HG02840 (cell line): ENCODE measurements around the gene MLLT10.
"Not testable (repeated sequence)": the region's sequence is repeated elsewhere in the genome, so short reads cannot be mapped to it uniquely, and the experiment has no call there.

Source experiments
- ATAC-seq: cut with Tn5 transposase; IDR thresholded peaks from one replicate; pipeline ENCODE4 v1.9.1; 2021; ENCODE audit warnings: mild to moderate bottlenecking, moderate library complexity, moderate number of reproducible peaks; ENCODE audit not compliant: unreplicated experiment, low FRiP score

MLLT10 gene

DNA sequence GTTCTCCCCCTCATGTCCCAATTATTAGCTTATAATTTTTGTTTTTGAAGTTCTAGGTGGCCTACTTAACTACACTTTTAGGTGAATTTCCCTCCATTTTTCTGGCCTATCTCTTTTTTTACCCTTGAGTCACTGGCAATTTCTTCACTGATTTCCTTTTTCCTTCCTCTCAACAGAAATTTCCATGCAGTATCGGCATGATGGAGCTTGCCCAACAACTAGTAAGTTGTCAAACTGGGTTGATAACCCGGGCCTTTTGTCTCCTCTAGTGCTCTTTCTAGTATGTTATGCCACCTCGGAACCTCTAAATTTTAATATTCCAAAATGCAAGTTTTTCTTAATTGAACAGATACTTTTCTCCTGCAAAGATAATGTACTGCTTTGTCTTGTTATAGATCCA is 147.1 kb downstream of the MLLT10 start:
- ATAC-seq: no peak

DNA sequence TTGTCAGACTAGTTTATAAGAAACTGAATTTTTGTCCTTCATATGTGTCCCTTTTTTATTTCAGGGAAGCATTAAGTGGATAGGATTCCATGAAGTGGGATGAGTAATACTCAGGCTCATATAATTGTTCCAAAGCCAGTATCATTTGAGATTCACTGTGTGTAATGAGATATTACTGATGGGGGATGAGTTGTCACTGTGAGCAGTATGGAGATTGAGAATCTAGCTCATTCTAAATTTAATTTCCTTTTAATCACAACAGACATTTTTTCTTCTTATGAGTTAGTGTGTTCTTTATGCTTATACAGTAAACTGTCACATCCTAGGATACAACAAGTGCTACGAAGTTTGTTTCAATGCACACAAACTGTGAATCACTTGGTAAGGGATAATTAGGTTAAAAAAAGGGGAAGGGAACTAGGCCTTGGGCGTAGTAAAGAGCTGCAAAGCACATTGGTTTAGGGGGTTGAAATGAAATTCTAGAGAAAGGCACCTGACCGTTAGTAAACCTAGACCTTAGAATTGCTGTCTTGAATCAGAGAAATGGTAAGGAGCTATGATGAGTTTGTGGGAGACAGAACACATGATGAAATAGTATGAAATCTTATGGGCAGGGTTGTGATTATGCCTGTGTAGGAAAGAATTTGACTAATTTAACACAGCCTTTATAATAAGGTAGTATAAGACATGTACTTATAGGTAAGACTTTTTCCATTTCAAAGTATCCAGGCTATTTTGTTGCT is 153.4 kb downstream of the MLLT10 start:
- ATAC-seq: no peak

DNA sequence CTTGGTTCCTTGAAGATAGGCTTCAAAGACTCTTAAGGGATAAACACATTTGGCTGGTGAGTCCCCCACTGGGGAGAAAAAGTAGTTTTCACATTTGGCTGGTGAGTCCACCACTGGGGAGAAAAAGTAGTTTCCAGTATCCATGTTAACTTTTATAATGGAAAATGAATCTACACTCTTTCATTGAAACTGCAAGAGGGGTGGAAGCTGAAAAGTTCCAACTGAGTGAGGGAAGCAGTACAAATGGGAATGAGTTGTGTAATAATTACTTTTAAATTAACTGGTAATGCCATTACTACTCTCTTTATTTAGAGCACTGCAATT is 153.9 kb downstream of the MLLT10 start:
- no peak for ATAC-seq

DNA sequence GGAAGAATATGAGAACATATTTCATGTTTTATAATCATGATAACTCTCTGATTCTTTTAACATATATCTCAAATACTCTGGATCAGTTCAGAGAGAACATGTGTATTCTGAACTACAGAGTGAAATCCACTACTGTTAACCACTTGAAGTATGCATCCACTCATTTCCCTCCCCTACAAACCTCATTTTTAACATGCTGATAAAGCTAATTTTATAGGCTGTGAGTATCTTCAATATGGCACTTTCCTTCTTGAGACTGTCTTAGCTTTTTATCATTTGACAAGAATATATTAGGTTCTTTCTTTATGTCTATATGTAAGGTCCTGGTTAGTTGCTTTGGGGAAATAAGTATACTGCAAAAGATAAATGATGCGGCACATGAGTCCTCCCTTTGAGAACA is 154.8 kb downstream of the MLLT10 start:
- ATAC-seq: no peak

DNA sequence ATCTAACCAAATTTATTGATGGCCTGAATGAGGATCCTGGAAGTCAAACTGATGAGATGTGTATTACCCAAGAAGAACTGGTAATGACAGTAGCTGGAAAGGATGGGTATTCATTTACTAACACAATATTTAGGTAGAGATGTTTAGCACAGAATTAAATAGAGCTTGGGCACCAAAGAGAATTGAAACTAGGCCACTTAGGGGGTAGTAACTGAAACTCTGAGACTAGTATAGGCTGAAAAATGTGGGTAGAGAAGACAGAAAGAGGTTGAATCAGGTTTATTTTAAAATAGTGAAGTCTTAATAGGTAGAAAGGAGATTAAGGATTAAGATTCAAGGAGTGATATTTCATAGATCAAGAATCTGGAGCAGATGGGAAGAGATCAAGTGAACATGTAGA is 155.8 kb downstream of the MLLT10 start:
- no peak for ATAC-seq

DNA sequence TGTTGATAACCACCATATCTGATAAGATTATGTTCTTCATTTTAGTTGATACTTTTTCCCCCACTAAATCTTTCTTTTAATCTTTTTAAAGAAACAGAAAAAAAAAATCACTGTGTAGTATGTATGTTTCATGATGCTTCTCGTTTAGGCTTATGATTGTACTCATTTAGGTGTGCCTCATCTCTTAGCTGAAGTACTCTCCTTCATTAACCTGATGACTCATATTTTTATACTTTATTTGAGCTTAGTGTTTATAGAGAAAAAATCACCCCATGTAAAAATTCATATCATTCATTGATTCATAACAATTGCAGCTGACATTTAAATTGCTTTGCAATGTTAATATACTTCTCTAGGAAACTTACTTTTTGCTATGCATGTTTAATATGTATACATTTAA is 158.9 kb downstream of the MLLT10 start:
- ATAC-seq: no peak

DNA sequence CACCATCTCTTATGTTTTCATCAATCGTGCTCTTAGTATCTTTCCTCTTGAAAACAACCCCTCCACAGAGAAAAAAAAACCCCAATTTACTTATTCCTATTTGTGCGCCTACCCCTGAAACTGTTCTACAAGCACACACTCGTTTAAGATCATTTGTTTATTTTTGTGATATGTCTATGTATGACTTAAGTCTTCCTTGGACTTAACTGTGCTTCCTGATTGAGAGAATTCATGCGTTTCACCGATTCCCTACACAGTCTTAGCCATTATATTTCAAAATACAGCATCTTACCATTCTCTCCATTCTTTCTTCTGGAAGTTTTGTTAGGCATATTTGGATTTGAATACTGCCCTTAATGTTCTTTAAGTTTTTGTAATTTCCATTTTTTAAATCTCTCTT is 159.4 kb downstream of the MLLT10 start:
- ATAC-seq: no peak

DNA sequence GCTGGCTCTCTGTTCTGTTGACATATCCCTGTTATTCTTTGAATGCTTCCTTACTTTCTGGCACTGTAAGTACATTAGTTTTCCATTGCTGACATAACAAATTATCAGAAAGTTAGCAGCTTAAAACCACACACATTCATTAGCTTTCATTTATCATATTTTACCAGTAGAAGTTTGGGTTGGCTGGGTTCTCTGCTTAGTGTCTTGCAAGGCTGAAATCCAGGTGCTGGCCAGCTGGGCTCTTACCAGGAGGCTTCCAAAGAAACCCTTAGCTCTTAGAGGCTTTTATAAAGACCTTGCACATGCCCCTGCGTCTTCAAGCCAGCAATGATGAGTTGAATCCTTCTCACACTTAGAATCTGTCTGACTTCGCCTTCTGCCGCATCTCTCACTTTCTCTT is 160.6 kb downstream of the MLLT10 start:
- no peak for ATAC-seq

DNA sequence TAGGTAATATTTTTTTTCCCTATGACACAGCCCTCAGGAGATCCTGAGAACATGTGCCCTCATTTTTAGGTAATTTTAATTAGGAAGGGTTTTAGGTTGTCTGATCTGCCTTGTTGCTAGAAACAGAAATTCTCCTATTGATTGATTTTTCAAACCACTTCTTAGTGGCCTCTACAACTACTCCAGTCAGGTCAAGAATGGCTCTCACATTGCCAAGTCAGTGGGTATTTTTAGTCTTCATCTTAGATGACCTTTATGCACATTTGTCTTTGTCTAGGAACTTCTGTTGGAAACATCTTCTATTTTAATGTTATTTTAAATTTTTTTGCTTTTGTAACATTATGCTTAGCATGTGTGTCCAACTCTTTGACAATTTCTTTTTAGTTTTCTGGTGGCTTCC is 162.3 kb downstream of the MLLT10 start:
- ATAC-seq: no peak

DNA sequence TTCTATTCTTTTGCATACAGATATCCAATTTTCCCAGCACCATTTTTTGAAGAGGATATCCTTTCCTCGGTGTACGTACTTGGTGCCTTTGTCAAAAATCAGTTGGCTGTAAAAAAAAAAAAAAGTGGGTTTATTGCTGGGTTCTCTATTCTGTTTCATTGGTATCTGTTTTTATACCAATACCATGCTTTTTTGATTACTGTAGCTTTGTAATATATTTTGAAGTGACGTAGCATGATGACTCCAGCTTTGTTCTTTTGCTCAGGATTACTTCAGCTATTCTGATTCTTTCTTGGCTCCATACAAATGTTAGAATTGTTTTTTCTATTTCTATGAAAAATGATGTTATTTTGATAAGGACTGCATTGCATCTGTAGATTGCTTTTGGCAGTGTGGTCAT is 165.5 kb downstream of the MLLT10 start:
- no peak for ATAC-seq

DNA sequence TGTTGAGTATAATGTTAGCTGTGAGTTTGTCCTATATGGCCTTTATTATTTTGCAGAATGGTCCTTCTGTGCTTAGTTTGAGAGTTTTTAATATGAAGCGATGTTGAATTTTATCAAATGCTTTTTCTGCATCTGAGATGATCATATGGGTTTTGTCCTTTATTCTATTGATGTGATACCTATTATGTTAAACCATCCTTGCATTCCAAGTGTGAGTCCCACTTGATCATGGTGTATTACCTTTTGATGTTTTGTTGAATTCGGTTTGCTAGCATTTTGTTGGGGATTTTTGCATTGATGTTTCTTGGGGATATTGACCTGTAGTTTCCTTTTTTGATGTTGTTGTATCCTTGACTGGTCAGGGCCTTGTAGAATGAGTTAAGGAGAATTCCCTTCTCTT is 166.4 kb downstream of the MLLT10 start:
- ATAC-seq: no peak

DNA sequence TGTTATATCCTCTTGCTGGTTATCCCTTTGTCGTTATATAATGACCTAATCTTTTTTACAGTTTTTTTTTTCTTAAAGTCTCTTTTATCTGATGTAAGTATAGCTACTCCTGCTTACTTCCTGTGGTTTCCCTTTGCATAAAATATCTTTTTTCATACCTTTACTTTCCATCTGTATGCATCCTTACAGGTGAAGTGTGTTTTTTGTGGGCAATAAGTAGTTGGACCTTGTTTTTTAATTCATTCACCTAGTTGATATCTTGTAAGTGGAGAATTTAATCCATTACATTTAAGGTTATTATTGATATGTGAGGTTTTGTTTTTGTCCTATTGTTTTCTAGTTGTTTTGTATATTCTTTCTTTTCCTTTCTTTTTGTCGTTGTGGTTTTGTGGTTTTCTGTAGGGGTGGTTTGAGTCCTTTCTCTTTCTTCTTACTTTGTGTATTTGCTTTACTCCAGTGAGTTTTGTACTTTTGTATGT is 168.6 kb downstream of the MLLT10 start:
- ATAC-seq: peak; percentile 69

DNA sequence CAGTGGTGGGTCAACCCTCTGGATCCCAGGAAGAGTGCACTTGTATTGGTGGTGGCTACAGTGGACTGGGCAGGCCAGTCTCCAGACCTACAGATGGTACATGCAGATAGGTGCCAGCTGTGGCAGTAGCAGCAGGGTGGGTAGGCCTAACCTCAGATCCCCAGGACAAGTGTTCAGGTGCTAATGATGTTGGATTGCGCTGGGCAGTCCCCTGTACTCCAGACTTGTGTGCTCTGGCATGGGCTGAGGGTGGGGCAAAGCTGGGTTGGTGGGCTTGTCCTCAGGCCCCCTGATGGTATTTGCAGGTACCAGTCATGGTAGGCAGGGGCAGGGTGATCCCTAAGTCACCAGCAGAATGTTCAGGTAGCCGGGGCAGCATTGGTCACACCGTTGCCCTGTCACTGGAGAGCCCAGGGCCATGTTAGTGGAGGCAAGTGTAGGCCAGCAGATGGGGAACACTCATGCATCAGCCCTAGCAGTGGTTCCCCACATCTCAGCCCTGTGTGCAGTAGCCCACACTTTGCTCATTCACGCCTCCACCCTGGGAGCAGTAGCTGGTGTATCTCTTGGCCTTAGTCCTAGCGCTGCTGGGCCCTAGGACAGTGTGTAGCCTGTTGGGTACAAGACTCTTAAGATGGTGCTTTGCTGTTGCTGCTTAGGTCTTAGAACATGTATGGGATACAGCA is 171.3 kb downstream of the MLLT10 start:
- ATAC-seq: no peak

DNA sequence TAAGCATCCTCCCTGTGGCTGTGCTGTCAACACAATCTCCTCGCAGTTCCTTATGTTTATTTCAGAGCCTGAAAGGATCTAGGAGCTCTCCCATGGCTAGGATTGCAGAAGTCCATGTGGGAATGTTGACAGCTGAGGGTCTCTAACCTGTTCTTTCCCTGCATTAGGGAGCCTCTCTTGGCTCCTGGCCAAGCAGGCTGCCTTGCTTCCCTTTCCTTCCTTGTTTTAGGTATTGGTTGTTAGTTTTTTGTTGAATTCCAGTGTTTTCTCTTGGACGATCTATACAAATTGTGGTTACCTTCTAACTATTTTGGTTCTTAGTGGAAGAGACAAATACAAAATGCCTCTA is 171.8 kb downstream of the MLLT10 start:
- no peak for ATAC-seq

DNA sequence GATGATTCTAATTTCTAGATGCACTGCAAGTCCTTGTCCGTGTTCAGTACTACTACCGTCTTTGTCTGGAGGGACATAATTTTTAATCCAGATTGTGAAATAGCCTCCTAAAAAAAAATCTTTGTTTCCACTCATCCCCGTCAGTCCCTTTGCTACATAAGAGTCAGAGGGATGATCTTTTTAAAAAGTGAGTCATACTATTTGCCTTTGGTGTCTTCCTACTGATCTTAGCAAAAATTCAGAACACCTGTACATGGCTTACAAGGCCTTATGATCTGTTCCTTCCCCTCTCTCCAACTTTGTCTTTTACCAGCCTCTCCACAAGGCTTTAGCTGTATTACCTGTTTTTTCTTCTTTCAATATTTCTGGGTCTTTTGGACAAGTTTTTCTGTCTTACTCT is 173.5 kb downstream of the MLLT10 start:
- ATAC-seq: no peak

DNA sequence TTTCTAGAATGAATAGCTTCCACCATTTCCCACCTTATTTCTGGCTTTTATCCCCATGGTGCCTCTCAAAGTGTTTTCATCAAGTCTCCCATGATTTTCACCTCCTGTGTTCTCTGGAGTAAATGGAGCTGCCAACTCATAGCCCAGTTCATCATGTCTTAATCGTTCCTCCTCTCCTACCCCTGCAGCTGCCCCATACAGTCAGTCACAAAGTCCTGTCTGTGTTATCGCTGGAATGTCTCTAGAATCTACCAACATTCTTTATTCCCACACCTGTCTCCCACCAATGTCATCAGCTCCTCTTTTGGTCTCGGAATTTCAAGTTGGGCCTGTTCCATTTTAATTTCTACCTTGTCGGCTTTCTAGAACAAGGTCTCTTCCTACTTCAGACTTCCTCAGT is 178.9 kb downstream of the MLLT10 start:
- ATAC-seq: no peak

DNA sequence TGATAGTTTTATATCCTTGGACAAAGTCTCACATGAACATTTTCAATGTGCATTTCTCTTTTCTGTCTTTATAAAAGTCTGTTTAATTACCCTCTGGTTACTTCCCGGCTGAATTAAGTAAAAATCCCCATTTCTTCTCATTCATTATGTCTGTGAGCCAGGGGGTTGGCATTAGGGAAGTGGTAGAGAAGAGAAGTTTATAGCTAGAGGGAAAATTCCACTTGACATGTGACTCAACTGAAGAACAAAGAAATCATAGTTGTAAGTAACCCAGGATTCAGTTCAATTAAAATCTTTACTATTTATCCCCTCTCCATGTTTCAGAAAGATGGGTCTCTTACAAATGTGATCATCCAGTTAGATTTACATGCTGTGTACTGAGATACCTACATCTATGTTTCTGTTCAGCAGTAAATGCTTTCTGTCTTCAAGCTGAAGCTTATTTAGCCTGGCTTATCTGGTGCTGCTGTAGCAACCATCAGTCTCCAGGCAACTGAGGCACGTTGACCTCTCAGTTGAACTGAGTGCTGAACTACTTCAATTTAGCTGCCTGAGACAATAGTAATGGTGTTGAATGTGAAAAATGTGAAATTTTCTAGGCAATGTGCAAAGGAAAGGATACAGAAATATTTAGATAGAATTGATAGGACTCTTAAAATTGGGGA is 181.6 kb downstream of the MLLT10 start:
- ATAC-seq: no peak

DNA sequence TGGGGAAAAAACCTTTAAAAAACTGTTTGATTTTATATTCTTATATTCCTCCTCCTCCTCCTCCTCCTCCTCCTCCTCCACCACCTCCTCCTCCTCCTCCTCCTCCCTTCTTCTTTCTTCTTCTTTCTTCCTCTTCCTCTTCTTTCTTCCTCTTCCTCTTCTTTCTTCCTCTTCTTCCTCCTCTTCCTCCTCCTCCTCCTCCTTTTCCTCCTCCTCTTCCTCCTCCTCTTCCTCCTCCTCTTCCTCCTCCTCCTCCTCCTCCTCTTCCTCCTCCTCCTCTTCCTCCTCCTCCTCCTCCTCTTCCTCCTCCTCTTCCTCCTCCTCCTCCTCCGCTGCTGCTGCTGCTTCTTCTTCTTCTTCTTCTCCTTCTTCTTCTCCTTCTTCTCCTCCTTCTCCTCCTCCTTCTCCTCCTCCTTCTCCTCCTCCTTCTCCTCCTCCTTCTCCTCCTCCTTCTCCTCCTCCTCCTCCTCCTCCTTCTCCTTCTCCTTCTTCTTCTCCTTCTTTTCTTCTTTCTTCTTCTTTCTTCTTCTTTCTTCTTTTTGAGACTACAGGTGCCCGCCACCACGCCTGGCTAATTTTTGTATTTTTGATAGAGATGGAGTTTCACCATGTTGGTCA is 183.5 kb downstream of the MLLT10 start:
- ATAC-seq: not testable (repeated sequence)

DNA sequence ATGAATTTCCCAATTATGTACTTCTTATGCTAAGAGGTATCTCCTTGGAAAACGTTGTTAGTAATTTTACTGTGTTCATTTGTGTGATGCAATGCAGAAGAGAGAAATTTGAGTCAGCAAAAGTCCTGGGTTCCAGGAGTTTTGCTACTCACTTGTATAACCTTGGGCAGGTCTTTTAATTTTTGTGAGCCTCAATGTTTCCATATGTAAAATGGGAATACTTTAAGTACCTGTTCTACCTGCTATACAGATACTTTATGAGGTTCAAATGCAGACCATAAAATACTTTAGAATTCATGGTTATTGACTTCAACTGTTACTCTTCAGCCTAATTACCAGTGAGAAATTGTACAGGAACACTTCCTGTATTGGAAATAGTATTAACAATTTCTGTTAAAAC is 185.5 kb downstream of the MLLT10 start:
- no peak for ATAC-seq

DNA sequence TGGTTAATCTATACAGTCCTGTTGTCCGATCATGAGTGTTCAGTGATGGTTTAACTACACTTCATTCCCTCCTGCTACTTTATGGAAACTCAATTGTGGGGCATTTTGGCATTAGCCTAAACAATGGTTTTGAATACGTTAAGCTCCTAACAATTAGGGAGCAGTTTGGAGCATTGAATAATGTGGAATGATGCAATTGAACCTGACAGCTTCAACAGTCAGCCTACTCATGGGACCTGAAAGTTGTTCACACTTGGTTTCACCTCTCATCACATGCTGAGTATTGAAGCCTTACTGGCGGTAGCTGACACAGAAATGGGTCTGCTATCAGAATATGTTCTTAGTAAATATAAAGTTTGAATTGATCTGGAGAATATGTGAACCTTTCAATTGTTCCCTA is 186.1 kb downstream of the MLLT10 start:
- no peak for ATAC-seq

DNA sequence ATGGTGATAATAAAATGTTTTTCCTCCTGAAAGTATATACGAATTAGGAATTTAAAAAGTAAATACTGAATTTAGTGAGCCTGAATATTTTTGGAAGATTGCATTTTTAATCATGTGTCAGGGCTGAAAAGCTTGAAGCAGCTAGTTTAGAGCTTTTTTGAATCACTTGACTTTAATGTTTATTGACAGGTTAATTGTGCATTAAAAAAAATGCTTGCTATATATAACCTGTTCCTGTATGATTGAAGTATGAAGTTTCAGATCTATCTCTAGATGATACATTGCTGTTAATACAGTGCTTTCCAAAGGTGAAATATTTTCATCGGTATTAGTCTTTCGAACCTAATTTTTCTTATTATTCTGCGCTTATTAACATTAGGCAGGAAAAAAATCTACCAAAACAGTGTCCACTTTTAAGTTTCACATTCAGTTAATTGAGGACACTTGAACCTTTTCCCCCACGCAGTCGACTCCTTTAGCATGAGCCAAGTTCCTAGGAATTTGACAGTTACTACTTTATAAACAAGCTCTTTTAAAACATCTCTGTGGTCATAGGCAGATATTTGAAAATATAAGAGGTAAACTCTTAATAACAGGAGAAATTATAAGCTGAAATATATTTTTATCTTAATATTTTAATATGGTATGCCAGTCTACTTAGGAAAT is 187.1 kb downstream of the MLLT10 start:
- ATAC-seq: no peak
